HG03575 (cell line): ENCODE data around the gene IGSF22.
"Not testable (repeated sequence)": the region's sequence is repeated elsewhere in the genome, so short reads cannot be mapped to it uniquely, and the experiment has no call there.

ENCODE experiments used
- ATAC-seq: cut with Tn5 transposase; IDR thresholded peaks from one replicate; pipeline ENCODE4 v1.9.1; 2021; ENCODE audit not compliant: unreplicated experiment, insufficient number of reproducible peaks, low FRiP score; ENCODE audit errors: extremely low read depth

IGSF22 gene

GRCh38 chr11:18699269-18699596, 26.8 kb downstream of the IGSF22 start:
- ATAC-seq, result no peak

GRCh38 chr11:18698341-18699268, 27.4 kb downstream of the IGSF22 start, which contains the start of gene TMEM86A:
TSS of gene TMEM86A (plus strand) at chr11:18698779. CDS start at chr11:18698887, 108 bp downstream.
- ATAC-seq, result no peak

- ATAC-seq, result no peak
These were observed 28.4 kb downstream of the IGSF22 start for GRCh38 chr11:18697576-18697975.

- no peak for ATAC-seq
These were observed 29.3 kb downstream of the IGSF22 start for GRCh38 chr11:18696638-18697225.

GRCh38 chr11:18692941-18693760, 32.8 kb downstream of the IGSF22 start:
- ATAC-seq, result no peak

GRCh38 chr11:18691467-18692140, 34.4 kb downstream of the IGSF22 start:
- ATAC-seq, result not testable (repeated sequence)

- no peak for ATAC-seq
These were observed 41.7 kb downstream of the IGSF22 start for GRCh38 chr11:18684267-18684666.

GRCh38 chr11:18682466-18682865, 43.5 kb downstream of the IGSF22 start:
- ATAC-seq, result no peak

- not testable (repeated sequence) for ATAC-seq
These were observed 44.0 kb downstream of the IGSF22 start for GRCh38 chr11:18681949-18682348.

GRCh38 chr11:18677560-18677959, 48.4 kb downstream of the IGSF22 start:
- no peak for ATAC-seq

- no peak for ATAC-seq
These were observed 49.2 kb downstream of the IGSF22 start for GRCh38 chr11:18676803-18677202.

GRCh38 chr11:18672209-18672608, 53.8 kb downstream of the IGSF22 start:
- ATAC-seq, result not testable (repeated sequence)

GRCh38 chr11:18671246-18671645, 54.7 kb downstream of the IGSF22 start:
- ATAC-seq, result no peak

GRCh38 chr11:18669711-18670110, 56.3 kb downstream of the IGSF22 start:
- no peak for ATAC-seq

GRCh38 chr11:18669219-18669596, 56.8 kb downstream of the IGSF22 start:
- ATAC-seq, result no peak

GRCh38 chr11:18668131-18668530, 57.9 kb downstream of the IGSF22 start:
- ATAC-seq, result no peak

- not testable (repeated sequence) for ATAC-seq
These were observed 60.6 kb downstream of the IGSF22 start for GRCh38 chr11:18665353-18665872.

- no peak for ATAC-seq
These were observed 68.3 kb downstream of the IGSF22 start for GRCh38 chr11:18657673-18658072.
